GM10248 (cell line): ENCODE measurements around the gene EIF3A.
"Not testable (repeated sequence)": the region's sequence is repeated elsewhere in the genome, so short reads cannot be mapped to it uniquely, and the experiment has no call there.

ENCODE experiments used
- CTCF ChIA-PET: fragments of 300-600 bp; sonication (Branson Sonifier 250); formaldehyde crosslinking; extraction: SDS; loops from one replicate; lab custom pipeline; 2021; ENCODE audit warnings: antibody characterized with exemption; lab: Yijun Ruan, JAX
- POLR2A ChIA-PET: fragments of 350-650 bp; sonication (Branson Sonifier 250); formaldehyde crosslinking; extraction: SDS; loops from one replicate; lab custom pipeline; 2020; ENCODE audit warnings: antibody characterized with exemption; lab: Yijun Ruan, JAX
- DNase-seq: peaks from one replicate; pipeline ENCODE4 v3.0.0; 2012; ENCODE audit errors: extremely low spot score
- TF ChIP-seq, protein P1 (sequence below): IDR thresholded peaks from 2 replicates; pipeline ENCODE4 v1.5.1; 2012; ENCODE audit warnings: mild to moderate bottlenecking, low read depth; ENCODE audit errors: extremely low read depth, missing control alignments, control extremely low read depth

The EIF3A gene

DNA sequence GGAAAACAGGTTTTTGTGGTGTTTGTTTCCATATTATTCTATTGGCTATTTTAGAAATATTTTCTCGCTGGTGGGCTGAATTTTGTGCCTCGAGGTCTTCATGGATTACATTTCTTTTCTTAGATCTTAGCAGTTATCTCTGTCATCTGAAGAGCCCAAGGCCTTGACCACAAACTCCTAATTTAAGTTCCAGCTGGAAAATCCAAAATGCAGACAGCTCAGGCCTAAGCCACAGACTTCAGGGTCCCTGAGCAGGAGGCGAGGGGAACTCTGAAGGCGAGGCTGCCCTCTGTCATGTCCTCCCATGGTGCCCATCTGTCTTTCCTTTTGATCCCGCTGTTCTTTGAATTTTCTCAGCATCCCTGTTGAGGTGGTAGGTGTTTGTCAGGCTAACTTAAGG is 37.6 kb upstream of the EIF3A start:
- POLR2A ChIA-PET, result interaction anchor here (0.6 kb wide), 2 partner anchors 102 to 128 kb away, joined by 3 to 7 read pairs; no protein-coding TSS in a partner anchor
- no peak for DNase-seq
- TF ChIP-seq, protein P1, sequence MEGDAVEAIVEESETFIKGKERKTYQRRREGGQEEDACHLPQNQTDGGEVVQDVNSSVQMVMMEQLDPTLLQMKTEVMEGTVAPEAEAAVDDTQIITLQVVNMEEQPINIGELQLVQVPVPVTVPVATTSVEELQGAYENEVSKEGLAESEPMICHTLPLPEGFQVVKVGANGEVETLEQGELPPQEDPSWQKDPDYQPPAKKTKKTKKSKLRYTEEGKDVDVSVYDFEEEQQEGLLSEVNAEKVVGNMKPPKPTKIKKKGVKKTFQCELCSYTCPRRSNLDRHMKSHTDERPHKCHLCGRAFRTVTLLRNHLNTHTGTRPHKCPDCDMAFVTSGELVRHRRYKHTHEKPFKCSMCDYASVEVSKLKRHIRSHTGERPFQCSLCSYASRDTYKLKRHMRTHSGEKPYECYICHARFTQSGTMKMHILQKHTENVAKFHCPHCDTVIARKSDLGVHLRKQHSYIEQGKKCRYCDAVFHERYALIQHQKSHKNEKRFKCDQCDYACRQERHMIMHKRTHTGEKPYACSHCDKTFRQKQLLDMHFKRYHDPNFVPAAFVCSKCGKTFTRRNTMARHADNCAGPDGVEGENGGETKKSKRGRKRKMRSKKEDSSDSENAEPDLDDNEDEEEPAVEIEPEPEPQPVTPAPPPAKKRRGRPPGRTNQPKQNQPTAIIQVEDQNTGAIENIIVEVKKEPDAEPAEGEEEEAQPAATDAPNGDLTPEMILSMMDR, result no peak
- CTCF ChIA-PET, result interaction anchor here (1.4 kb wide), 1 partner anchor 17 kb away, joined by 3 read pairs; no protein-coding TSS in a partner anchor

- TF ChIP-seq, protein P1, result no peak
- ChIA-PET POLR2A (no interaction called here), CTCF (interaction anchor here (1.0 kb wide), 2 partner anchors 15 to 48 kb away, joined by 3 read pairs; no protein-coding TSS in a partner anchor)
- DNase-seq, result no peak
Observed at GRCh38 chr10:119116326-119116951, 35.8 kb upstream of the EIF3A start.

- TF ChIP-seq, protein P1, result no peak
- POLR2A ChIA-PET, result interaction anchor here (0.7 kb wide), 1 partner anchor 481 kb away, joined by 4 read pairs; no protein-coding TSS in a partner anchor
Observed at GRCh38 chr10:119115926-119116325, 35.3 kb upstream of the EIF3A start.

DNA sequence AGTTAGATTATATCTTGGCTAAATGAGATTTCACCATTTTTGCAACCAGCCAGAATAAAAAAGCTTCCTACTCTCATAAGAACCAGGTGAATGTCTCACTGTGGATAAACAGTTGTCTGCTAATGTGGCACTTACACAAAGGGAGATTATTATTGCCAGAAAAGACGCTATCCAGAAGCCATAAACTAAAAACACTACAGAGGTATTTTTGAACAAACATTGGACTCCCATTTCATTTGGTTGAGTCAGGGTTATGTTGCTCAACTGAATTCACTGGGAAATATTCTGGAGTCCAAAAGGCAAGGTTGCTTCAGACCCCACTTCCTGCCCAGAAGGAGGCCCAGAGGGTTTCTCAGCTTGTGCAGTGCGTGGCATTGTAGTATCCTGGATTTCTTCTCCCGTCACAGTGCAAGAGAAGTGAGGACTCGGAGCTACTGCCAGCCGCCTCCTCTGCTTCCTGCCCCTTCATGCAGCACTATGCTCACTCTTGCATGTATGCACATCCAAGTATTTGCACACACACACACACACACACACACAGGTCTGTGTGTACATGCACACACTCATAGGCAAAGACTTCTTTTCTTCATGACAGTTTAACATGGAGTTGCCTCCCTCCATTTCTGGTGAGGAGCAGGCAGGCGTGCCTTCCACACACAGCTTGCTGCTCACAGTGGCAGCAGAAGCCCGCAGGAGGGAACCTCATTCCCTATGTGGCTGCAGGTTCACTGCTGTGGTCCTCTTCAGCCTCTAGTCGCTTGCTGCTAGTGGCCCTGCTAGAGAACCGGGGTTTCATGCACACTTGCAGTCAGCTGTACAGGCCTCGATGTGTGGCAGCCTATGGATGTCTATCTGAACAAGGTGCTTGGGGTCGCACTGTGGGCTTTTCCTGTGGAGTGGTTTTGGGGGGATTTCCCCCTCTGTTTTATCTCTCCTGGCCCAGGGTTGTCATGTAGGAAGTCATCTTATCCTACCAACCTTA is 33.4 kb upstream of the EIF3A start:
- ChIA-PET CTCF (no interaction called here), POLR2A (interaction anchor here (0.6 kb wide), 1 partner anchor 10 kb away, joined by 3 read pairs; no protein-coding TSS in a partner anchor)
- TF ChIP-seq, protein P1, result no peak
- DNase-seq, result no peak

More at GRCh38 chr10:119115926-119116325, 35.3 kb upstream of the EIF3A start:
- no peak for DNase-seq
- CTCF ChIA-PET, result interaction anchor here (1.0 kb wide), 2 partner anchors 16 to 48 kb away, joined by 3 read pairs; no protein-coding TSS in a partner anchor

GRCh38 chr10:119112056-119112455 is 31.4 kb upstream of the EIF3A start:
- ChIA-PET POLR2A (interaction anchor here (0.8 kb wide), 1 partner anchor 226 kb away, joined by 6 read pairs; no protein-coding TSS in a partner anchor), CTCF (no interaction called here)
- TF ChIP-seq, protein P1, result no peak
- no peak for DNase-seq

DNA sequence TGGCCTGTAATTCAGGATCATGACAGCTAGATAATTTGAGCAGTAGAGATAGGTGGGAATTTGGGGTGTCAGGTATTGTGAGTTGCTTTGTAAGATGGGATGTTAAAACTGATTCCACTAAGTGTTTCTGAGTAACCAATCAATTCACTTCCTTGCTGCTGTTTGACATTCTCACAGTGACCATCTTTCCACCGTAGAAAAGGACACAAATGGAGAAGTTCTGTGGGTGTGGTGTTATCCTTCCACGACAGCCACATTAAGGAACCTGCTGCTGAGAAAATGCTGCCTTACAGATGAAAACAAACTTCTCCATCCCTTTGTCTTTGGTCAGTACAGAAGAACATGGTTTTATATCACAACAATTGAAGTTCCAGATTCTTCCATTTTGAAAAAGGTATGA is 27.2 kb upstream of the EIF3A start:
- DNase-seq, CTCF ChIA-PET, POLR2A ChIA-PET: not testable (repeated sequence)

DNA sequence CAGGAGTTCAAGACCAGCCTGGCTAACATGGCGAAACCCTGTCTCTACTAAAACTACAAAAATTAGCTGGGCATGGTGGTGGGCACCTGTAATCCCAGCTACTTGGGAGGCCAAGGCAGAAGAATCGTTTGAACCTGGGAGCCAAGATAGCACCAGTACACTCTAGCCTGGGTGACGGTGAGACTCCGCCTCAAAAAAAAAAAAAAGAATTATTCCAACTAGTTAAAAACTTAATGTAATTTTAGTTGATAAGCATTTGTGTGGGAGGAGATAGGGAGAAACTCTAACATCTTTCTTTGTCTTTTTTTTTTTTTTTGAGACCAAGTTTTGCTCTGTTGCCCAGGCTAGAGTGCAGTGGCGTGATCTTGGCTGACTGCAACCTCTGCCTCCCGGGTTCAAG is 26.5 kb upstream of the EIF3A start:
- DNase-seq, POLR2A ChIA-PET: not testable (repeated sequence)
- CTCF ChIA-PET, result interaction anchor here (1.0 kb wide), 1 partner anchor 9 kb away, joined by 3 read pairs; no protein-coding TSS in a partner anchor

GRCh38 chr10:119105899-119106298 is 25.3 kb upstream of the EIF3A start:
- POLR2A ChIA-PET, DNase-seq: not testable (repeated sequence)
- CTCF ChIA-PET, result interaction anchor here (1.3 to 2.2 kb wide), 2 partner anchors 14 to 23 kb away, joined by 4 to 6 read pairs; no protein-coding TSS in a partner anchor
